Medulla oblongata (tissue), 1 donor: Measurements from ENCODE around the gene GRM4.

Source experiments
- DNase-seq: peaks from one replicate; pipeline ENCODE4 v3.0.0-alpha.2; 2015; ENCODE audit errors: extremely low spot score

GRM4 gene

DNA sequence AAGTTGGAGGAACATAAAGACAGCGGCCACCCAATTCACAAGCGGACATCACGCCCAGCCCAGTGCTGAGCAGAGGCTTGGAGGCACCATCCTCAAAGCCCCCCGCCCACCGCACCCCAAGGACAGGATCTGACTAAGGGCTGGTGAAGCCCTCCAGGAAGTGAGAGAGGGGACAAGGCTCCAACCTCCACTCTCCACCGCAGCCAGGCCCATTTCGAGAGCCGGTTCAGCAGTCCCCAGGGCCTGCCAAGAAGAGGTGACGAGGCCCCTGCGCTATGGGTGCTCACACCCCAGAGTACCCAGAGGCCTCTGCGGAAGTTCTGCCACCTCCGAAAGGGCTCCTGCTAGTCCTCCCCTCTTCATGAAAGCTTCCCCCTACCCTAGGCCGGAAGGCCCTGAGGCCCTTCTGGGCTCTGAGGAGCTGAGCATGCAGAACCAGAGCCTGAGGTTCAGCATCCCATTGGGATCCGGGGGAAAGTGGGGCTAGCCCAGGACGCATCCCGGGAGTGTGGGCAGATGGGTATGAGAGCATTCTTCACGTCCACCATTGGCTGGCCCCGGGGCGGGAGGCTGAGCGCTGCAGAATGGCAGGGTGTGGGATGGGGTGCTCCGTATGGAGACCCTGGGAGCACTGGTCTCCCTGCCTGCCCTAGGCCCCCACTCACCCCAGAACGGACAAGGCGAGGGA is 2.5 kb downstream of the GRM4 start:
- DNase-seq: no peak

DNA sequence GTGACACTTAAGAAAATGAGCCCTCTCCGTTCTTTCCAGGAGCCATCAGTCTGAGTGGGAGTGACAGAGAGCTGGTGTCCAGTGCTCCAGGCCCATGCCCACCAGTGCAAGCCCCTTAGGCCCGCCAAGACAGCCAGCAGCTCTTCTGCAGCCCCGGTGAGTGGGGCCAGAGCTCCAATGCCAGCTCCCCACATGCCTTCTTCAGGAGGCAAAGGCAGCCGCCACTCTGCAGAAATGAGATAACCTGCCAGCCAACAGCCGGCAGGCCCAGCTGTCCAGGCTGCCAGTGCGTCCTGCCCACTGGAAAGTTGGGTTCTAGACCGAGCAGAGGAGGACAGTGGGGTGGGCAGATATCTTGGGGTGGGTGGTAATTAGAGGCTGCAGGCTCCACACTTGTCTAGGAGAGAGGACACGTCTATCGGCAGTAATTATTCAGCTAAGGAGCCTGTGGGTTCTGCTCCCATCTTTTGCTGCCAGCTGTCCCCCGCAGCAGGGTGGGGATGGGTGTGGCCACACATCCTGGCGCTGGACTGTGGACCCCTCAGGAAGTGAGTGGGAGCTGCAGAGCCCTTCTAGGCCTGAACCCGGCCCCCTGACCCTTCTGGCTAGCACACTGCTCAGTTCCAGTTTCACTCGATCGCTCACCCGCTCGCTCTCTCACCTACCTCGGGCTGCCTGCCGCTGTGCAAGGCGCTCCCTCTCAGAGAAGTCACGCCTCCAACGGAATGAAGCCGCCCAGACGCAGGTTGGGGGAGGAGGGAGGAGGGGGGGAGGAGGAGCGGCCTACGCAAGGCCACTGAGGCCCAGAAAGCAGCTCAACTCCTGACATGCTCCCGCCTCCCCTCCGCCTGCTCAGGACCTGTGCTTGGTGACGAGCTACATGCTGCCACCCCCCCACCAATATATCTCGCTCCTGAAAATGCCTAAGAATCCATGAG is 3.6 kb downstream of the GRM4 start:
- DNase-seq: no peak

DNA sequence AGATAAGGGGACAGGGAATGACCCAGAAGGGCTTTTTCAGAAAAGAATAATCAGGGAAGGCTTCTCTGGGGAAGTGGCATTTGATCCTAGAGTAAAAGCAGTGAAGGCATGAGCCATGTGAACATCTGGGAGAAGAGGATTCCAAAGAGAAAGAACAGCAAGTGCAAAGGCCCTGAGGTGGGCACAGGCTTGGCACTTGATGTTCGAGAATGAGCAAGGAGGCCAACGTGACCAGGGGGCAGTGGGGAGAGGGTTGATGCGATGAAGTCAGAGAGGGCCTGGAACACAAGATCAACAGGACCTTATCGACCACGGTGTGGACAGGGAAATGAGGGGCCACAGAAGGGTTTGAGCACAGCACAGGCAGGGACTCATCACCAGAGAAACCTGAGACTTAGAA is 5.8 kb downstream of the GRM4 start:
- no peak for DNase-seq

DNA sequence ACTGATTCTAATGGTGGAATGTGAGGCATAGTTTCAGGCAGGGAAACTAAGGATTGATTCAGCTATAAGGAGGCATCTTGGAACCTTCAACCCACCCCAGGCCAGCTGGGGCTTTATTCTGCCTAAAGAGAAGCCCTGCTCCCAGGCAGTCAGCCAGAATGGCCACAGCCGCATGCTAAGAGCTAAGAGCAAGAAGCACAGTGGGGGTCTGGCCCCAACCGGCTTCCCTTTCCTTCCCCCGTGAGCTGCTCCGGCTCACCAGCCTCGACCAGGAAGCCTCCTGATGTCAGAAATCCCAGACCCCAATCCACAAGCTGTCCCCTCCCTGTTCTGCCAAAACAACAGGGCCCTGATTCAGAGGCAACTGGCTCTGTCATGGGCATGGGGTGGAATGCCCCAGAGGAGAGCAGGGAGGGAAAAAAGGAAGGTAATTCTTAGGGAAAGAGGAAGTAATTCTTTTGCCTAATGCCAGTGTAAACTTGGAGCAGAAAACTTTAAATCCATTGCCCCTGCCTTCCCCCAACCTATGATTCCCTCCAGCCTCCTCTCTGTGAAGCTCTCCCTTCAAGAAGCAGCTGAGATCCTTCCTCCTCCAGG is 6.9 kb downstream of the GRM4 start:
- no peak for DNase-seq

DNA sequence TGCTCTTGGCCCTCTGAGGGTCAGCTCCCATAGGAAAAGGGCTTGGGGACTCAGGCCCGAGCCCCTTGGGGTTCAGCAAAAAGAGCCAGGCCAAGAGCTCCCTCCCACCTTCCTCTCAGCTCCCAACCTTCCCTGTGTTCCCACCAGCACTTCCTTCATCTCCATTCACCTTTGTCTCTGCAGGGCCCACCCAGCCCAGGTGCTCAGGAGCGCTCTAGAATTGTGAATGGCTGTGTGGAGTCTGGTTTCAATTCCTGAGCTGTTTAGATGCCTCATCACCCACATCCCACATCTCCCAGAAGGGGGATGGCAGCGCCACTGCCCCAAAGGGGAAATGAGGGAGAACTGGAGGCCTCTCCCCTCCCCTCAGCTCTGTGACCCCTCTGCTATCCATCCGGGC is 7.7 kb downstream of the GRM4 start:
- no peak for DNase-seq

DNA sequence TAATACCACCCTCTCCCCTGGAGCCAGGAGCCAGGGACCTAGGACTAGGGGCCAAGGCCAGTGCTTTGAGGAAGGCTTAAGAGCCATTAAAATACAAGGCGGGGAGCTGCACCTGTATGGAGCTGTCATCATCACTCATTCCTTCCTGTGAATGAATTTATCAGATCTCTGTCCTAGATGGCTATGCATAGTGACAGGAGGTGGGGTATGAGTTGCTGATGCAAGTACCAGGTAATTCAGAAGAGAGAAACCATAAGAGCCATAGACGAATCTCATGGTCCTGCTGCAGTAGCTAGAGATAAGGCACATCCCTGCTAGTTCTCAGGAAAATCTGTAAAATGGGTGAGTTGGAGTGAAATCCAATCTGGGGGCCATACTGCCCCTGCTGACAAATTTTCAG is 10.3 kb downstream of the GRM4 start:
- no peak for DNase-seq

DNA sequence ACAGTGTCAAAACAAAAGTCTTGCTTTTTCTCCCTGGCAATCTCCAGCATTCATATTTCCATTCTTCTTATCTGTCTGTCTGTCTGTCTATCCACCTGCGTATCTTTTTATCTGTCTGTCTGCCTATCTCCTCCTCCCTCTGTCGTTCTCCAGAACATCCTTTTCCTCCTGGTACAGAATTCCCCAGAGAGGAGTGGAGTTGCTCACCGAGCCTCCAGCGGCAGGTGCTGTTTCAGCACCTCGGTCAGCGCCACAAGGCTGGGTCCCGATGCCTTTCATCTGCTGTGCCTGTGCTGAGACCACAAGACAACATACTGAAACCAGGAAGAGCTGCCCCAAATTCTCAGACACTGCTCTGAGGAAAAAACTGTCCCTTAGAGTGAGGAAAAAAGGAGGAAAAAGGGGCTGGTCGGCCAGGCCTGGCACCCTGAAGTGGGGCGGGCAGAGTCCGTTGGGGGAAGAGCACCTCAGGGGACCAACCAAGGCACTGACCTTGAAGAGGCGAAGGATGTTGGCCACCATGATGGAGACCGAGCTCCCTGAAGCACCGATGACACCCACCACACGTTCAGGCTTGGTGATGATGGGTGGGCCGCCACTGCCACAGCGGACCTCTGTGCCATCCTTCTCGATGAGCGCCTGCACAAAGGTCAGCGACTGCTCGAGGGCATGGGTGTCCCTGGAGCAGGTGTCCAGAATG is 13.3 kb downstream of the GRM4 start:
- no peak for DNase-seq

DNA sequence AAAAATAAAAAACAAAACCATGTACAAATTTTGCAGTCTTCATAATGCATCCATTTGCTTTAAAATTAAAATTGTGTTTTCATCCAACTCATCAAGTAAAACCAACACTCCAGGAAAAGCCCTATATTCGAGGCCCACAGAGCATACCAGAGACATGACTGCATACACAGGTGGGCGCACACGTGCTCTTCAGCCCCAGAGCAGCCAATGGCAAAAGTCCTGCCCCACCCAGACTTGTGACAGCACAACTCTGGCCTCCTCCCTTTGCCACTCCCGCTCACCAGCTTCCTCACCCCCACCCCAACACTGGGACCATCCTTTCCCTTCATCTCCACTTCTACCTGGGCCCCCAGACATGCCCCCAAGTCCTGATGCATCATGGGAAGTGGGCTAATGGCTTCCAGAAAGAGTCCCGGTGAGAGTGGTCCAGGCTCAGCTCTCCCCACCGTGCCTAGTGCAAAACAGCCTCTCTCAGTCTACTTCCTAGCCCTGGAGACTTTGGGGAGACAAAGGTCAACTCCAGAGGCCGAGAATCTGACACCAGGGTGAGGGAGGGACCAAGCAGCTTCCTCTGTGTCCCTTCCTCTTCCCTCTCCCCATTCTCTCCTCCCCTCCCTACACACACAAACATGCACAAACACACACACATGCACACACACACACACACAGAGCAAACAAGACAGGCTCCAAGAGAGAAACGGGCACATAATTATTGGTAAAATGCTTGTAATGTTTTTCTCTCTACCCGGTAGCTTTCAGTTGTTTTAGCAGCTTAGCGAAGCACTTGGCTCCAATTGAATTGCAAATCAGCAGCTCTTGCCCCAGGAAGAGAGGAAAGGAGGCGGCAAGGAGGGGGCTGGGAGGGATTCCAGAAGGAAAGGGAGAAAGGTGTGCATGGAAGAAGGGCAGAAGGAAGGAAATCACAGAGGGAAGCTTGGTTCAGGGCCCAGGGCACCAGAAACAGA is 14.3 kb downstream of the GRM4 start:
- no peak for DNase-seq

DNA sequence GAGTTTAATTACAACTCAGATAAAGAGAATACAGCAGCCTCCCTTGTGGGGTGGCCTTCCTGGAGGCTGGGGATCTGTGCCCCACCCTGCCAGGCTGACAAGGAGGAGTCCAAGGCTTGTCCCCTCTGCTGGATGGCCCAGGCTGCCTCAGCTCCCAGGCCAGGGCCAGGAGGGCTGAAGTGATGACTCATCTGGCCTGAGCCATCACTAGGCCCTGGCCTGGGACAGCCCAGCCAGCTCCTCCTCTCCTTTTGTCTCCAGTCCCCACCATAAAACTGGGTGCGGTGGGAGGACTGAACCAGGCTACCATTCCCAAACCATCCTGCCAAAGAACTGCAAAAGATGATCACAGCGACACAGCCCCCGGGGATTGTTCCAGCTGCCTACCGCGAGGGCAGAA is 15.0 kb downstream of the GRM4 start:
- no peak for DNase-seq

DNA sequence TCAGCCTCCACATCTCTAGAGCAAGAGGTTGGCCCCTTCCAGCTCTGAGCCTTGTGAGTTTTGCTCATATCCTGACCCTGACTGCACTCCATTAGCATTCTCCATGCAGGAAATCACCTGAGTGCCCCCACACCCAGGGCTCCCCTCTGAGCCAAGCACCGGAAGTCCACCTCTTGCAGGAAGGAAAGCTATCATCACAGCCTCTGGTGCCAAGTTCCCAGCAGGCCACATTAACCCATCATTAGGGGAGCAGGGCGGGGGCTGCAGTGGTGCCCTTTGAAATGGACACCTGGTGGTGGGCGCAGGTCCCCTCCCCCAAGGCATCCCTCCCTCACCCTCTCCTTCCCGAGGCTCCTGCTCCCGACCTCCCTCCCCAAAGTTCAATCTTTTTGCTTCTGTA is 16.1 kb downstream of the GRM4 start:
- no peak for DNase-seq

DNA sequence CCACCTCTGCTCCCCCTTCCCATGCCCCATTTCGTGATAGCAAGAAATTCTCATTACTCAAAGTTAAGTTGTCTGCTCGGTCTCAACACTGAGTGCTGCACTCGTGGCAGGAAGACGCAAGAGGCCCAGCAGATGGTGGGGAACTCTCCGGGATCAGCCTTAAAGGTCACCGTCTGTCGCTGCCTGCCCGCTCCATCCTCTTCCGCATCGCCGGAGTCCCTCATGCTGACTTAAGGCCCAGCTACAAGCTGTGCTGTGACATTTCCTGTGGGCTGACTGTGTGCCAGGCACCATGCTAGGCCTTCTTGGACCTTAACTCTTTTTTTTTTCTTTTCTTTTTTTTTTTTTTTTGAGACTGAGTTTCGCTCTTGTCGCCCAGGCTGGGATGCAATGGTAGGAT is 17.8 kb downstream of the GRM4 start:
- no peak for DNase-seq

DNA sequence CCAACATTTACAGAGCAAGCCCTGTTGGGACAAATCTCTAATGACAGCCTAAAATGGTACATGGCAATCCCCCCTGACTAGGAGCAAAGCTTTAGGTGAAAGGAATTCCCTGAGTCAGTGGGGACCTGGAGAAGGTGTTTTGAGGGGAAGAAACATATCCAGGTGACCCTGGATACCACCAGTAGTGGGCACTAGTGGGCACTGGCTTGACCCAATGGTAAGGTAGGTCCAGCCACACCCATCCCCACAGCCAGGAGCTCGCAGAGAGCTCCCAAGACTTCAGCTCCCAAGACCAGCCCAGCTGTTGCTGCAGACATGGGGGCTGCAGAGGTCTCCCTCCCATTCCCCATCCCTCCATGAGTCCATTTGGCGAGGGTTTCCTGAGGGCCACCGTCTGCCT is 19.5 kb downstream of the GRM4 start:
- no peak for DNase-seq

DNA sequence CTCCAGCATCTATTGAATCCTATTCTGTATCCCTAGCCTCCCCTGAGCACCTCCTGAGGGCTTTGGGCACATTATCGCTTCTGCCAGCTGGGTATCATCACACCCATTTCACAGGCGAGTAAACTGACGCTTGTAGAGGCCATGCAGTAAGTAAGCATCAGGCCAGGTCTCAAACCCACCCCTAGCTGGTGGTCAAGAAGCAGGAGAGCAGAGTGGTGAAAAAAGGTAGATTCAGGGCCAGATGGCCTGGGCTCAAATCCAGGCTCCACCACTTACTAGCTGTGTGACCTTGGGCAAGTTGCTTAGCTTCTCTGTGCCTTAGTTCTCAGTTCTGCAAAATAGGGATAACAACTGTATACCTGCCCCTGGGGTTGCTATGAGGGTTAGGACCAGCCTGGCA is 19.9 kb downstream of the GRM4 start:
- no peak for DNase-seq

DNA sequence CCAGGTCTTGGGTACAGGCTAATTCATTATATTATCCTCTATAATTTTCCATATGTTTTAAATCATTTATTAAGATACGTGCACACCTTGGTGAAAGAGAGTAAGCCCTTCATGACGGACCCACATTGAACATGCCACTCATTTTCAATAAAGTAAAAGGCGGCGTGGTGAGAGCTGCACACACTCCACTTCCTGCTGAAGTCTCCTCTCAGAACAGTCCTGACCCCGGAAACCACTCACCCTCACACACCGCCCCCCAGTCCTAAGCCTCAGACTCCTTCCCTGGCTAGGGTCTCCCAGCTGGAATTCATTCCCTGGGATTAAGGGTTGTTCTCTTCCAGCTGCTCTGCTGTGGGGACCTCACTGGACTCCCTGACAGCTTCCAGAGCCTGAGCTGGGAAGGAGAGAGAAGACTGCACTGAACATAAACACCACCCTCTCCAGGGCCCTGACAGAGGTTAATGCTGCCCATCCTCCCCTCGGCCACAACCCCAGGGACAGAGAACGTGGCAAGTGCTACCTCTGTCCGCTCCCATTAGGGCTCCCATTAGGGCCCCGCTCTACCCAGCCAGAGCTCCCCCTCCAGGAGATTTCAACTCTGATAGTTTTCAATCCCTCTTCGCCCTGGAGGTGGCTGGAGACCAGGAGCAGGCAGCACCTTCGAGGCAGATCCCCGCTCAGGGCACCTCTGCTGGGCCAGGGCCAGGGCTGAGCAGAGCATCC is 24.8 kb downstream of the GRM4 start:
- no peak for DNase-seq

DNA sequence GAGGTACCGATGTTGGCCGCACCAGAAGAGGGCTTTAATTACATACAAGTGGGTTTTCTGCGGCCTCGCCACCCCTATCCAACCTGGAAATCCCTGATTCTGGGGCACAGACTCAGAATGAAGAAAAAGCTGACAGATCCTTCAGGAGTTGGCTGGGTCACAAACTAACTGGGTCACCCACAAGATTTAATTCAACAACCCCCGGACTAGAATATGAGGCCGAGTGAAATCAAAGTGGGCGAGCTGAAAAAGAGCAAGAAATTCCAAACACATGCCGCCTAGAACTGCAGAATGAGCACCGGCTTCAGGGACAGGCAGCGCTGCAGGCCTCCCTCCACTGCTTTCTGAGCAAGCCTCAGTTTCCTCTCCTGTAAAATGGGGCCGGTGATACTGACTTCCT is 30.0 kb downstream of the GRM4 start:
- DNase-seq: no peak

DNA sequence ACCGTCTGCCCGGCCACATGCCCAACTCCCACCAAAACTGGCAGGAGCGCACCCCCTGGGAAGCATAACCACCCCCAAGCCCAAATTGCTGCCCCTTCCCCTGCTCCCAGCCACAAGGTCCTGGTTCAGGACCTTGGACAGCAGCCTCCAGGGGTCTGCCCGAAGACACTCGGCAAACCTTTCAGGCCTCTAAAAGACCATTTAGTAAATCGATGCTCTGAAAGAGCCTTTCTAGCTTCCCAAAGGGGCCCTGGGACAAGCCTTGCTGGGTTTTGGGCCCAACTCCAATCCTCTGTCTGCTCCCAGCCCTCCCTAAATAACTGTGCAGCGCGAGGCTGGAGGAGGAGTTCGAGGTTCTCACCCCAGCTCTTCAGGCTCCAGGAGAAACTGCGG is 30.5 kb downstream of the GRM4 start:
- DNase-seq: no peak

DNA sequence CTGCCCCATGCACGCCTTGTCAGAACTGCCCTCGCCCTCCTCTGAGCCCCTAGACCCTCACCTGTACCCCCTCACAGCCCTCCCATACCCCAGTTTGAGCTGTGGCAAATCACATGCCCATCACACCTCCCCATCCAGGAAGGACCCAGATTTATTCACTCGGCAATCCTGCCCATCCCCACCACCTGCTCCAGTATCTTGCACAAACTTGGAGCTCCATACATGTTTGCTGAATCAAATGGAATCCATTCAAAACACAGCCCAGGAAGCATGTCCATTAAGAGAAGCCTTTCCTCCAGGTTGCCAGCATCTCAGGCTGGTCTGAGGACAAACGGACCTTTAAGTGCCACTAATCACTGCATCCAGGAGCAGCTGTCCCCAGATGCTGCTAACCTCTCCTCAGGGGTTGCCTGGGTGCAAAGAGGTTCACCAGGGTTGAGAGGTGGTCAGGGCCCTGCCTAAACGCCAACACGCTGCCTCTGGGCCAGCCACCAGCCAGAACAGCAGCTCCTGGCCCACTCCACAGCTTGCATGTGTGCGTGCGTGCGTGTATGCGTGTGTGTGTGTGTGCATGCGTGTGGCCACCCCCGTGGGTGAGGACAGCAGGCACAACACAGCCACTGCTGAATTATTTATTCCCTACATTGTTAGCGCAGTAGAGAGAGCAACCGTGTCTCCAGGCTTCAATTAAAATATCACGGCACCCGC is 31.0 kb downstream of the GRM4 start:
- no peak for DNase-seq

DNA sequence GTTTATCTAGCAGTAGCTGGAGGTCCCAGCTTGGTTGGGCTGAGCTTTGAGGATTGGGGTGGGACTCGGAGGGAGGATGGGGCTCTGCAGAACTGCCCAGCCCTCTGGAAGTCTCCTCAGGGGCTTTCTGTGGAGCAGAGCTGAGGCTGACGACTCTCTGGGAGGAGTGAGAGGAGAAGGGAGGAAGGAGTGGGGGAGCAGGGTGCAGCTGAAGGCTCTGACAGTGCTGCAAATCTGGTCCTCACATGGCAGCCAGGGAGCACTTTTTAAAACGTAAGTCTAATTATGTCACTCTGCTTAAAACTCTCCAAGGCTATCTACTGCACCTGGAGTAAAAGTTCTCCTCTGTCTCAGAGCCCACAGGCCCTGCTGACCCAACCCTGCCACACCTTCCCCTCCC is 32.4 kb downstream of the GRM4 start:
- no peak for DNase-seq

DNA sequence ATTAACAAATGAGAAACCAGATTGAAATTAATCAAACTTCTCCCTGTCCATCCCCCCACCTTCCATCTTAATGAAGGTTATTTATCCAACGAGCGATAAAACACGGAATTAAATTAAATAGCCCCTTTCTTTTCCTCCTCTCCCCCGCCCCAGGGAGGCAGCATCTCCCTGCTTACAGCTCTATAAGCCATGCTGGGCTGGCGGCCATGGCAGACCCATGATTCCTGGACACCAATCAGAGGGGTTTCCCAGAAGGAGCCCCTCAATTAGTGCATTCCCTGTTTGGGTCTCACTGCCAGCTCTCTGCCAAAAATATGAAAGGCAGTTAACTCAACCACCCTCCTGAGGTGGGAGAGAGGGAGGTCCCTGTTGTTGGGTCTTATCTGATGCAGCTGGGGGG is 33.8 kb downstream of the GRM4 start:
- no peak for DNase-seq

DNA sequence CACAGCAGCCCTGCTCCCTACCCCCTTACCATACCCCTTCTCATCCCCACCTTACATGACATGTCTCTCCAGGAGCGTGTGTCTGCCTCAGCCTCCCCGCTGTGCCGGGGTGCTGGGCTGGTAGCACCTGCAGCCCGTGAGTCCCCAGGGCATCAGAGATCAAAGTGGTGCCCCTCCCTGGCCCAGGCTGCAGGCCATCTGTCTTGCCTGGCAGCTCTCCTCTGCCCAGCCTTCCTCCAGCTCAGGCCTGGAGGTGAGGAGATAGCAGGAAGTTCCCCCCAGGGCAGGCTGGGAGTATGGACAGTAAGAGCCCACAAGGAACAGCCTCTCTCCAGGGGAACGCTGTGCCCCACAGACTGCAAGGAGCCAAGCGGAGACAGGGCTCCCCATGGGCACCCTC is 35.3 kb downstream of the GRM4 start:
- no peak for DNase-seq
